Psoas muscle (tissue), 8 donors: ENCODE results near the gene NEURL3. TPM values are rescaled to one million over a fixed set of nuclear protein-coding genes. Genes with fewer than 3 reads are reported as not detected.

Experiments
- ATAC-seq, 4 donors: fragments of 200-7000 bp; cut with Tn5 transposase; one replicate each; pipeline ENCODE4 v1.9.1; 2020; ENCODE audit warnings: moderate library complexity in 3 of 4, mild to moderate bottlenecking in 2 of 4
- DNase-seq, 2 donors: peaks; one replicate each; pipeline ENCODE4 v3.0.0-alpha.2; 2020
- H3K27ac ChIP-seq: fragments of 200-600 bp; one replicate; pipeline ENCODE4 v1.8.0; 2022
- H3K27me3 ChIP-seq, 3 donors: fragments of 200-600 bp in 1 of 3; one replicate each; pipeline versions ENCODE4 v1.6.1 to v1.8.0; 2013 to 2022; ENCODE audit warnings: low read length in 2 of 3, mild to moderate bottlenecking in 2 of 3, moderate library complexity in 1 of 3; ENCODE audit not compliant: insufficient read depth in 3 of 3
- H3K36me3 ChIP-seq, 2 donors: fragments of 200-600 bp in 1 of 2; one replicate each; pipeline versions ENCODE4 v1.6.1 to v1.8.0; 2013 to 2022; ENCODE audit warnings: low read depth in 1 of 2, mild to moderate bottlenecking in 1 of 2, moderate library complexity in 1 of 2; ENCODE audit not compliant: insufficient read depth in 1 of 2
- H3K4me1 ChIP-seq: fragments of 200-600 bp; one replicate; pipeline ENCODE4 v1.8.0; 2022
- H3K4me3 ChIP-seq: fragments of 200-600 bp; one replicate; pipeline ENCODE4 v1.8.0; 2022; ENCODE audit warnings: mild to moderate bottlenecking
- H3K9me3 ChIP-seq: fragments of 200-600 bp; one replicate; pipeline ENCODE4 v1.8.0; 2022
- WGBS, 3 donors: extraction: QIAGEN DNeasy Blood & Tissue Kit; methylation state at CpG; one replicate each; pipeline versions ENCODE4 v1.1.6 to v1.1.7; 2013; 5-methylcytosine and 5-hydroxymethylcytosine counted together
- intact Hi-C, 2 donors: fragments of 100-400 bp; cut with DNase I; formaldehyde crosslinking; loops; one replicate each; pipeline versions ENCODE4 v1.11.0 to v1.14.2; 2022
- polyA plus RNA-seq, 3 donors: library from polyadenylated mRNA; stranded (reverse); fragments of 200-250 nt; gene quantifications; one replicate each; pipeline ENCODE4 v1.2.3, GENCODE V29; 2013
- total RNA-seq, 4 donors: library from RNA; stranded (reverse); fragmentation: NEBNext Ultra II Directional in 2 of 4; extraction: Animal tissue kit (Norgen Biotek cat#: 25700) in 2 of 4; gene quantifications; one replicate each; pipeline versions ENCODE4 v1.2.1 to v1.2.4, GENCODE V29; 2021 to 2023
- TF ChIP-seq, protein P1 (sequence below): fragments of 200-600 bp; IDR thresholded peaks from one replicate; pipeline ENCODE4 v1.8.0; 2022; ENCODE audit warnings: antibody characterized with exemption
- donor health status: healthy with polysubstance abuse.
- donor health status: DM: no; HTN: no; CAD: no; lungs with moderate emphysema.
- donor health status: Bipolar disorder and iron deficiency.
- donor health status: healthy.
- donor health status: DM: yes; HTN: yes; CAD: no.
- donor health status: DM: no; HTN: no; CAD: no.
- donor health status: DM: no; HTN: no; CAD: no.
- donor health status: DM: yes; HTN: yes; CAD: no.

The NEURL3 gene
- total and polyA plus RNA-seq, 7 donors, result 0.09 to 0.59 (median 0.09) TPM; not detected in 4

DNA sequence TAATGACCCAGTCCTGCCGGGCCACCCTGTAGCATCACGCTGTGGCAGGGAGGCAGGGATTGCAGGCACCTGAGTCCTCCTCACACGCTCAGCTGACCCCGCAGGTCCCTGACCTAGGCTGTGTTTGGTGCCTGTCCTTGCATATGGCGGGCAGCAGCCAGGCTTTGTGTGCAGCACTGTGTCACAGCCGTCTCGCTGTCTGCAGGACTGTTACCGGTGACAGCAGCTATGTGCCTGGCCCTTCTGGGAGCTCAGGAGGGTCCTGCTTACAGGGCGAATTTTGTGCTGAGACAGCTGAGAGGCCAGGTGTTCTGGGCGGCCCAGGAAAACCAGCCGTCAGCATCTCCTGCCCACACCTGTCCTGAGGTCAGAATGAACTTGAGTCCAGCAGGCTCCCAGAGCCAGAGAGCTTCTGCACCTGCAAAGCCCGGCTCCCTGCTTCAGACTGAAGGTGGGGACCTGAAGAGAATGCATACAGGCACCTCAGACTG, 21.0 kb upstream of the NEURL3 start:
- Histone ChIP-seq H3K4me1 (peaks cover 24% of the 10 kb centered on the region), H3K27me3 (no peaks in the 10 kb centered on the region), H3K4me3 (no peak overlapping the region), H3K27ac (no peak overlapping the region), H3K9me3 (no peaks in the 10 kb centered on the region), H3K36me3 (no peaks in the 10 kb centered on the region)
- WGBS, 3 donors, result 95 to 97% (median 96%) methylated on average over 12 of the region's 12 CpGs
- intact Hi-C loops, result no loop called here
- ATAC-seq, result no peak
- DNase-seq, result peak in 1 of 2 donors; percentile 44
- TF ChIP-seq, protein P1, sequence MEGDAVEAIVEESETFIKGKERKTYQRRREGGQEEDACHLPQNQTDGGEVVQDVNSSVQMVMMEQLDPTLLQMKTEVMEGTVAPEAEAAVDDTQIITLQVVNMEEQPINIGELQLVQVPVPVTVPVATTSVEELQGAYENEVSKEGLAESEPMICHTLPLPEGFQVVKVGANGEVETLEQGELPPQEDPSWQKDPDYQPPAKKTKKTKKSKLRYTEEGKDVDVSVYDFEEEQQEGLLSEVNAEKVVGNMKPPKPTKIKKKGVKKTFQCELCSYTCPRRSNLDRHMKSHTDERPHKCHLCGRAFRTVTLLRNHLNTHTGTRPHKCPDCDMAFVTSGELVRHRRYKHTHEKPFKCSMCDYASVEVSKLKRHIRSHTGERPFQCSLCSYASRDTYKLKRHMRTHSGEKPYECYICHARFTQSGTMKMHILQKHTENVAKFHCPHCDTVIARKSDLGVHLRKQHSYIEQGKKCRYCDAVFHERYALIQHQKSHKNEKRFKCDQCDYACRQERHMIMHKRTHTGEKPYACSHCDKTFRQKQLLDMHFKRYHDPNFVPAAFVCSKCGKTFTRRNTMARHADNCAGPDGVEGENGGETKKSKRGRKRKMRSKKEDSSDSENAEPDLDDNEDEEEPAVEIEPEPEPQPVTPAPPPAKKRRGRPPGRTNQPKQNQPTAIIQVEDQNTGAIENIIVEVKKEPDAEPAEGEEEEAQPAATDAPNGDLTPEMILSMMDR, result no peak

DNA sequence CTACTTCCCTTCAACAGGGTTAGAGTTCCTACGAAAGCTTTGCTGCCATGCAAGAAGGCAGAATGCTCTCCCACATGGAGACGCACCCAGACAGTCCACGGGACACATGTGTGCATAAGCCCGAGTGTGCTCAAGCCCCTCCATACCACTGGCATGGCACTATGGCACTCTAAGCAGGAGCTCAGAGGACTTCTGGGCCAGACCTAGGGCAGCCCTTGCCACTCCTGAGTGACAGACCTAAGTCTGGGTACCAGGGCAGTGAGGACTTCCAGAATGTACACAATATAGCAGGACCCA, 20.0 kb upstream of the NEURL3 start:
- TF ChIP-seq, protein P1, result no peak
- H3K27ac ChIP-seq, result no peak overlapping the region
- intact Hi-C loops, result no loop called here
- H3K27me3 ChIP-seq, result no peaks in the 10 kb centered on the region
- no peaks in the 10 kb centered on the region for H3K36me3 ChIP-seq
- H3K4me1 ChIP-seq, result peaks cover 24% of the 10 kb centered on the region
- DNase-seq (peak in 1 of 2 donors; percentile 34), ATAC-seq (no peak)
- H3K4me3 ChIP-seq, result no peak overlapping the region
- WGBS, 3 donors, result 82 to 93% (median 87%) methylated on average over 4 of the region's 4 CpGs
- H3K9me3 ChIP-seq, result no peaks in the 10 kb centered on the region

DNA sequence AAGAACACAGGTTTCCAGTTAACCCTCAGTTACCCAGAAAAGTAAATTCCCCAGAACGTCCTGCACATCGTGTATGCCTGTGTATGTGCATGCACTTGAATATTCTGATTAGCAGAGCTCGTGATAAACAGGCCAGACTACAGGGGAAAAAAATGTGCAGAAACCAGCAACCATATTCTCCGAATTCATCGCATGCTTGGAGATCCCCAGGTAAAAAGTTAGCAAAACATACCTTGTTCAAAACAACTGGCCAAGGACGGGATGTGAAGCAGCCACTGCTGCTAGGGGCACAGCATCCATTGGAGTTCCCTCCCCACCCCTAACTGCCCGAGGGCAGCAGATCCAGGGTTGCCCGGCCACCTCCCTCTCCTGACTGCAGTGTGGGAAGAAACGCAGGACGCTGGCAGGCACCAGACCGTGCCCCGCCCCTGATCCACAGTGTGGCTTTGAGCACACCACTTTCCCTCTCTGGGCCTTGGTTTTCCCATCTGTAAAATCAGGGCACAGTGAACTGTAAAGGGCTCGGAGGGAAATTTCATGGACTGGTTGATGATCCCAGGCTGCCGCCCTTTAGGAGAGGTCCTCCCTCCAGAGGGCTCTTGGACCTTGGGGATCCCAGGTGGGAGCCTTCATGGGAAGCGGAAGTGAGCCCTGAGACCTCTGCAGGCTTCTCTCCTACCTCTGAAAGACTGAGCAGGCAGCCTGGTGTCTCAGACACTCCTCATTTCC, 19.5 kb upstream of the NEURL3 start:
- H3K27me3 ChIP-seq, result no peaks in the 10 kb centered on the region

DNA sequence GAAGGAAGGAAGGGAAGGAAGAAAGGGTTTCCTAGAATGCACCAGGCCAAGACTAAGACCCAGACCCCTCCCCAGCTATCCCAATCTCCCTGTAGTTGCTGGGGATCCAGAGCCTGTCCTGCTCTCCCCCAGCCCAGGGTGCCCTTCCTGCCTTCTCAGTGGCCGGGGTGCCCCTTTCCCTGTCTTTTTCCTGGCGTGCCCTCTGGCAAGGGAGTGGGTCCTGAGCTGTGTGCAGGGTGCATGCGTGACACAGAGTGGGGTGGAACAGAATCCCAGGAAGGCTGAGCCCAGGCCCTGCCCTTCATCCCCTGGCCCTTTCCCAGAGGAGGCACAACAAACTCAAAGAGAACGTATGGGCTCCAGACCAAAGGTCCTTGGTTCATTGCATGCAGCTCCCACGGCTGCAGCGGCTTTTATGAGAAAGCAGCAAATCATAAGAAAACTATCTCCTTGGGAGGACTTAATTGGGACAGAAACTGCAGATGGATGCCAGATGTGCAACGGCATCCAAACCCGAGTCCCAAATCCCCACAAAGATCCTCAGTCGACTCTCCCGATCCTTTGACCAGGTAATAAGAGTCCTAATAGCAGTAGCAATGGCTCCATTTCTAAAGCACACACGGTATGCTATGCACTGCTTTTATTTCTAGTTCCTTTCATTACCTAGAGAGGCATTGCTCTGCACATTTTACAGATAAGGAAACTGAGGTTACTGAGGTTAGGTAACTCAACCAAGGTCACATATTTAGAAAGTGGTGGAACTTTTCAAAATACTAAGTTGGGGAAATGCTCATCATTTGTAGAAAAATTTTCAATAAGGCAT, 18.7 kb upstream of the NEURL3 start:
- 56 to 64% (median 58%) methylated on average over 11 of the region's 11 CpGs for WGBS, 3 donors
- Histone ChIP-seq H3K4me3 (no peak overlapping the region), H3K27me3 (no peaks in the 10 kb centered on the region), H3K9me3 (no peaks in the 10 kb centered on the region), H3K27ac (no peak overlapping the region), H3K36me3 (no peaks in the 10 kb centered on the region), H3K4me1 (peaks cover 18% of the 10 kb centered on the region)
- no peak for ATAC-seq
- TF ChIP-seq, protein P1, result no peak
- DNase-seq, result peak in 1 of 2 donors; percentile 25
- intact Hi-C loops, result no loop called here

More for the DNA sequence above, 19.5 kb upstream of the NEURL3 start:
- H3K9me3 ChIP-seq, result no peaks in the 10 kb centered on the region
- 81 to 85% (median 82%) methylated on average over 15 of the region's 15 CpGs for WGBS, 3 donors
- DNase-seq (peak in 1 of 2 donors; percentile 32), ATAC-seq (no peak)
- H3K27ac ChIP-seq, result no peak overlapping the region
- intact Hi-C loops, result no loop called here
- no peak overlapping the region for H3K4me3 ChIP-seq
- no peaks in the 10 kb centered on the region for H3K36me3 ChIP-seq
- H3K4me1 ChIP-seq, result peaks cover 24% of the 10 kb centered on the region
- TF ChIP-seq, protein P1, result no peak
